ENCODE results near the gene ILF3. TPM values are rescaled to one million over a fixed set of nuclear protein-coding genes. Genes with fewer than 3 reads are reported as not detected.

Gene ILF3
- total and polyA plus RNA-seq, 2 of the 13 experiments (the other 11 are each of a cell fraction or from before 2014, with no cell fraction given) = 120 to 173 TPM

DNA sequence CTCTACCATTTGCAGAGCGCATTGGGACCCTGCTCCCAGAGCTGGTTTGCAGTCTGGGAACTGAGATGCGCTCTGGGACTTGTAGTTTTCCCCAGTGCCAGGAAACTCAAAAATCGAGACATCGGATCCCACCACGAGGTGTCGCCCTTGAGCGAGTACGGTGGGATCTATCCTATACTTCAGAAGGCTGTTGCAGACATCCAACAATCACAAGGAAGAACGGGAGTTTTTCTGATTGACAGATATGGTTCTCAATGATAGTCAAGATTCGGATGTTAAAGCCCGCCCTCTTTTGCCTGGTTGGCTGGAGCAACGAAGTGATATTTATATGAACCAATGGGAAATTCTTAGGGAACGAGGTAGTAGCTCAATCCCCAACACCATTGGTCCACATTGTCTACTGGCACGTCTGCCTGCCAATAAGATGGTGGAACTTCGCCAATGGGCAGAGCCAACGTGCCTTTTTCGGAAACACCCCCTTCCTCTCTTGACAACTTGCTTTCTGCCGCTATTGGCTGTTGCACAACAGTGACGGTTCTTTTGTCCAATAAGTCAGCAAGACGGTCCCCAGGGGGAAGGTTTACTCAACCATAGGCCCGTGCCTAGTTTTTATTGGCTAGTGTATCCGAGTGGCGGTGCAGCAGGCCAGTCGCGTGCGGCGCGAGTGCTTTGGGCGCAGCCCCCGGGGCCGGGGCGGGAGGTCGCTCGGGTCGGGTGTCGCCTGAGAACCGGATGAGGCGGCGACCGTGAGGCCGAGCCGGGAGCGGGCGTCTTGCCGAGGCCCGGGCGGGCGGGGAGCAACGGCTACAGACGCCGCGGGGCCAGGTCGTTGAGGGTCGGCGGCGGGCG lies 63.4 kb downstream of the ILF3 start, which contains the start of gene DNM2 (continued):
- 0 out of 2 replicates have a peak, but pooled peaks have one; percentile 39 for TF ChIP-seq RCOR2 (CRISPR knock-in tag; IDR thresholded peaks at IDR 0.05)
- TF ChIP-seq ZNF792 (CRISPR knock-in tag; IDR thresholded peaks at IDR 0.05) = 0 out of 2 replicates have a peak, but pooled peaks have one; percentile 65
- peak; percentile 87 for TF ChIP-seq CHD2 (IDR thresholded peaks at IDR 0.05; ENCODE audit: low read depth, low read length)
- TF ChIP-seq, protein P1, sequence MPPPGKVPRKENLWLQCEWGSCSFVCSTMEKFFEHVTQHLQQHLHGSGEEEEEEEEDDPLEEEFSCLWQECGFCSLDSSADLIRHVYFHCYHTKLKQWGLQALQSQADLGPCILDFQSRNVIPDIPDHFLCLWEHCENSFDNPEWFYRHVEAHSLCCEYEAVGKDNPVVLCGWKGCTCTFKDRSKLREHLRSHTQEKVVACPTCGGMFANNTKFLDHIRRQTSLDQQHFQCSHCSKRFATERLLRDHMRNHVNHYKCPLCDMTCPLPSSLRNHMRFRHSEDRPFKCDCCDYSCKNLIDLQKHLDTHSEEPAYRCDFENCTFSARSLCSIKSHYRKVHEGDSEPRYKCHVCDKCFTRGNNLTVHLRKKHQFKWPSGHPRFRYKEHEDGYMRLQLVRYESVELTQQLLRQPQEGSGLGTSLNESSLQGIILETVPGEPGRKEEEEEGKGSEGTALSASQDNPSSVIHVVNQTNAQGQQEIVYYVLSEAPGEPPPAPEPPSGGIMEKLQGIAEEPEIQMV (CRISPR knock-in tag; IDR thresholded peaks at IDR 0.05; ENCODE audit: low read depth) = 0 out of 2 replicates have a peak, but pooled peaks have one; percentile 54
- TF ChIP-seq POLR2AphosphoS5 (IDR thresholded peaks at IDR 0.05; ENCODE audit: low read depth, low read length) = peak; percentile 58
- TF ChIP-seq EEA1 (CRISPR knock-in tag; IDR thresholded peaks at IDR 0.05; ENCODE audit: borderline replicate concordance) = no peak
- TF ChIP-seq AHR (CRISPR knock-in tag; IDR thresholded peaks at IDR 0.05) = no peak; the same call in 1 of the 2 replicates
- 0 out of 2 replicates have a peak, but pooled peaks have one; percentile 42 for TF ChIP-seq ZNF543 (CRISPR knock-in tag; IDR thresholded peaks at IDR 0.05)
- TF ChIP-seq FOXA1 (IDR thresholded peaks at IDR 0.05) = no peak
- peak; percentile 3; the same call in 1 of the 2 replicates for TF ChIP-seq FOXA1 (CRISPR knock-in tag; IDR thresholded peaks at IDR 0.05)
- TF ChIP-seq SIX1 (CRISPR knock-in tag; IDR thresholded peaks at IDR 0.05; ENCODE audit: borderline replicate concordance) = peak; percentile 27; the same call in 1 of the 2 replicates
- peak; percentile 21; the same call in 1 of the 2 replicates for TF ChIP-seq TBX2 (CRISPR knock-in tag; IDR thresholded peaks at IDR 0.05; ENCODE audit: borderline replicate concordance)
- no peak for TF ChIP-seq CHCHD3 (CRISPR knock-in tag; IDR thresholded peaks at IDR 0.05)
- TF ChIP-seq FOXK2 (IDR thresholded peaks at IDR 0.05) = peak; percentile 84
- TF ChIP-seq, protein P2, sequence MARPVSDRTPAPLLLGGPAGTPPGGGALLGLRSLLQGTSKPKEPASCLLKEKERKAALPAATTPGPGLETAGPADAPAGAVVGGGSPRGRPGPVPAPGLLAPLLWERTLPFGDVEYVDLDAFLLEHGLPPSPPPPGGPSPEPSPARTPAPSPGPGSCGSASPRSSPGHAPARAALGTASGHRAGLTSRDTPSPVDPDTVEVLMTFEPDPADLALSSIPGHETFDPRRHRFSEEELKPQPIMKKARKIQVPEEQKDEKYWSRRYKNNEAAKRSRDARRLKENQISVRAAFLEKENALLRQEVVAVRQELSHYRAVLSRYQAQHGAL (CRISPR knock-in tag; IDR thresholded peaks at IDR 0.05; ENCODE audit: not compliant biosample characterization) = peak; percentile 73
- TF ChIP-seq, protein P3, sequence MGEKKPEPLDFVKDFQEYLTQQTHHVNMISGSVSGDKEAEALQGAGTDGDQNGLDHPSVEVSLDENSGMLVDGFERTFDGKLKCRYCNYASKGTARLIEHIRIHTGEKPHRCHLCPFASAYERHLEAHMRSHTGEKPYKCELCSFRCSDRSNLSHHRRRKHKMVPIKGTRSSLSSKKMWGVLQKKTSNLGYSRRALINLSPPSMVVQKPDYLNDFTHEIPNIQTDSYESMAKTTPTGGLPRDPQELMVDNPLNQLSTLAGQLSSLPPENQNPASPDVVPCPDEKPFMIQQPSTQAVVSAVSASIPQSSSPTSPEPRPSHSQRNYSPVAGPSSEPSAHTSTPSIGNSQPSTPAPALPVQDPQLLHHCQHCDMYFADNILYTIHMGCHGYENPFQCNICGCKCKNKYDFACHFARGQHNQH (CRISPR knock-in tag; IDR thresholded peaks at IDR 0.05) = peak; percentile 86
- no peak for TF ChIP-seq ZNF775 (CRISPR knock-in tag; IDR thresholded peaks at IDR 0.05; ENCODE audit: borderline replicate concordance)
- TF ChIP-seq, protein P4, sequence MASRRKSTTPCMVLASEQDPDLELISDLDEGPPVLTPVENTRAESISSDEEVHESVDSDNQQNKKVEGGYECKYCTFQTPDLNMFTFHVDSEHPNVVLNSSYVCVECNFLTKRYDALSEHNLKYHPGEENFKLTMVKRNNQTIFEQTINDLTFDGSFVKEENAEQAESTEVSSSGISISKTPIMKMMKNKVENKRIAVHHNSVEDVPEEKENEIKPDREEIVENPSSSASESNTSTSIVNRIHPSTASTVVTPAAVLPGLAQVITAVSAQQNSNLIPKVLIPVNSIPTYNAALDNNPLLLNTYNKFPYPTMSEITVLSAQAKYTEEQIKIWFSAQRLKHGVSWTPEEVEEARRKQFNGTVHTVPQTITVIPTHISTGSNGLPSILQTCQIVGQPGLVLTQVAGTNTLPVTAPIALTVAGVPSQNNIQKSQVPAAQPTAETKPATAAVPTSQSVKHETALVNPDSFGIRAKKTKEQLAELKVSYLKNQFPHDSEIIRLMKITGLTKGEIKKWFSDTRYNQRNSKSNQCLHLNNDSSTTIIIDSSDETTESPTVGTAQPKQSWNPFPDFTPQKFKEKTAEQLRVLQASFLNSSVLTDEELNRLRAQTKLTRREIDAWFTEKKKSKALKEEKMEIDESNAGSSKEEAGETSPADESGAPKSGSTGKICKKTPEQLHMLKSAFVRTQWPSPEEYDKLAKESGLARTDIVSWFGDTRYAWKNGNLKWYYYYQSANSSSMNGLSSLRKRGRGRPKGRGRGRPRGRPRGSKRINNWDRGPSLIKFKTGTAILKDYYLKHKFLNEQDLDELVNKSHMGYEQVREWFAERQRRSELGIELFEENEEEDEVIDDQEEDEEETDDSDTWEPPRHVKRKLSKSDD (CRISPR knock-in tag; IDR thresholded peaks at IDR 0.05; ENCODE audit: low read depth) = no peak
- TF ChIP-seq, protein P5, sequence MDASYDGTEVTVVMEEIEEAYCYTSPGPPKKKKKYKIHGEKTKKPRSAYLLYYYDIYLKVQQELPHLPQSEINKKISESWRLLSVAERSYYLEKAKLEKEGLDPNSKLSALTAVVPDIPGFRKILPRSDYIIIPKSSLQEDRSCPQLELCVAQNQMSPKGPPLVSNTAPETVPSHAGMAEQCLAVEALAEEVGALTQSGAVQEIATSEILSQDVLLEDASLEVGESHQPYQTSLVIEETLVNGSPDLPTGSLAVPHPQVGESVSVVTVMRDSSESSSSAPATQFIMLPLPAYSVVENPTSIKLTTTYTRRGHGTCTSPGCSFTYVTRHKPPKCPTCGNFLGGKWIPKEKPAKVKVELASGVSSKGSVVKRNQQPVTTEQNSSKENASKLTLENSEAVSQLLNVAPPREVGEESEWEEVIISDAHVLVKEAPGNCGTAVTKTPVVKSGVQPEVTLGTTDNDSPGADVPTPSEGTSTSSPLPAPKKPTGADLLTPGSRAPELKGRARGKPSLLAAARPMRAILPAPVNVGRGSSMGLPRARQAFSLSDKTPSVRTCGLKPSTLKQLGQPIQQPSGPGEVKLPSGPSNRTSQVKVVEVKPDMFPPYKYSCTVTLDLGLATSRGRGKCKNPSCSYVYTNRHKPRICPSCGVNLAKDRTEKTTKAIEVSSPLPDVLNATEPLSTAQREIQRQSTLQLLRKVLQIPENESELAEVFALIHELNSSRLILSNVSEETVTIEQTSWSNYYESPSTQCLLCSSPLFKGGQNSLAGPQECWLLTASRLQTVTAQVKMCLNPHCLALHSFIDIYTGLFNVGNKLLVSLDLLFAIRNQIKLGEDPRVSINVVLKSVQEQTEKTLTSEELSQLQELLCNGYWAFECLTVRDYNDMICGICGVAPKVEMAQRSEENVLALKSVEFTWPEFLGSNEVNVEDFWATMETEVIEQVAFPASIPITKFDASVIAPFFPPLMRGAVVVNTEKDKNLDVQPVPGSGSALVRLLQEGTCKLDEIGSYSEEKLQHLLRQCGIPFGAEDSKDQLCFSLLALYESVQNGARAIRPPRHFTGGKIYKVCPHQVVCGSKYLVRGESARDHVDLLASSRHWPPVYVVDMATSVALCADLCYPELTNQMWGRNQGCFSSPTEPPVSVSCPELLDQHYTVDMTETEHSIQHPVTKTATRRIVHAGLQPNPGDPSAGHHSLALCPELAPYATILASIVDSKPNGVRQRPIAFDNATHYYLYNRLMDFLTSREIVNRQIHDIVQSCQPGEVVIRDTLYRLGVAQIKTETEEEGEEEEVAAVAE (CRISPR knock-in tag; IDR thresholded peaks at IDR 0.05; ENCODE audit: borderline replicate concordance) = peak; percentile 97

Measured in HepG2 (cell line).